HEK293 (cell line): ENCODE results near the gene PROCA1.

Source experiments
- CTCF ChIA-PET: fragments of 350-600 bp; formaldehyde crosslinking; extraction: SDS; loops from one replicate; lab custom pipeline; 2021; ENCODE audit warnings: antibody characterized with exemption; lab: Yijun Ruan, JAX
- POLR2A ChIA-PET: fragments of 300-600 bp; formaldehyde crosslinking; extraction: SDS; loops from one replicate; lab custom pipeline; 2020; ENCODE audit warnings: antibody characterized with exemption, inconsistent platforms; lab: Yijun Ruan, JAX
- H3K27ac ChIP-seq: fragments of 200-500 bp; sonication (Bioruptor generic); 2 replicates; pipeline ENCODE4 v1.5.1; 2014; ENCODE audit warnings: low read depth, low read length, control low read depth, inconsistent platforms; ENCODE audit errors: extremely low read depth
- H3K36me3 ChIP-seq, 2 experiments: fragments of 200-500 bp in 1 of 2; sonication (Bioruptor generic) in 1 of 2; 1 replicate in 1 of 2; 2 replicates in 1 of 2; pipeline ENCODE4 v1.5.1; 2014 to 2017; ENCODE audit warnings: inconsistent platforms in 2 of 2, low read length in 2 of 2; ENCODE audit not compliant: control insufficient read depth in 2 of 2, insufficient read depth in 1 of 2
- H3K4me1 ChIP-seq: fragments of 200-500 bp; sonication (Bioruptor generic); 2 replicates; pipeline ENCODE4 v1.5.1; 2014; ENCODE audit warnings: mild to moderate bottlenecking, low read length, inconsistent platforms; ENCODE audit not compliant: control insufficient read depth, insufficient read depth
- H3K4me3 ChIP-seq: 2 replicates; pipeline ENCODE4 v1.5.1; 2011; ENCODE audit warnings: low read depth, mild to moderate bottlenecking, control low read depth, low read length, moderate library complexity
- H3K9me3 ChIP-seq: fragments of 200-500 bp; sonication (Bioruptor generic); 2 replicates; pipeline ENCODE4 v1.5.1; 2014; ENCODE audit warnings: low read depth, low read length, inconsistent platforms; ENCODE audit not compliant: control insufficient read depth, insufficient read depth
- OSR2 ChIP-seq: fragments of 450-650 bp; formaldehyde crosslinking; IDR thresholded peaks from 2 replicates; pipeline ENCODE4 v1.5.1; 2016; ENCODE audit warnings: missing biosample characterization, missing genetic modification characterization
- YY2 ChIP-seq: fragments of 450-650 bp; formaldehyde crosslinking; IDR thresholded peaks from 2 replicates; pipeline ENCODE4 v1.5.1; 2016; ENCODE audit warnings: missing biosample characterization, missing genetic modification characterization
- ZFP3 ChIP-seq: fragments of 450-650 bp; formaldehyde crosslinking; IDR thresholded peaks from 2 replicates; pipeline ENCODE4 v1.5.1; 2016; ENCODE audit warnings: low read depth, missing biosample characterization, missing genetic modification characterization
- ZNF138 ChIP-seq: fragments of 450-650 bp; formaldehyde crosslinking; IDR thresholded peaks from 2 replicates; pipeline ENCODE4 v1.5.1; 2016; ENCODE audit warnings: missing biosample characterization, missing genetic modification characterization, borderline replicate concordance
- ZNF366 ChIP-seq: fragments of 450-650 bp; formaldehyde crosslinking; conservative IDR thresholded peaks from 2 replicates; pipeline ENCODE4 v1.5.1; 2016; ENCODE audit warnings: missing biosample characterization, missing genetic modification characterization
- ZNF416 ChIP-seq: fragments of 450-650 bp; formaldehyde crosslinking; IDR thresholded peaks from 2 replicates; pipeline ENCODE4 v1.5.1; 2016; ENCODE audit warnings: missing biosample characterization, missing genetic modification characterization
- ZNF544 ChIP-seq: fragments of 450-650 bp; formaldehyde crosslinking; IDR thresholded peaks from 2 replicates; pipeline ENCODE4 v1.5.0; 2017; ENCODE audit warnings: missing biosample characterization, missing genetic modification characterization
- ZNF548 ChIP-seq: fragments of 450-650 bp; formaldehyde crosslinking; IDR thresholded peaks from 2 replicates; pipeline ENCODE4 v1.5.1; 2016; ENCODE audit warnings: missing biosample characterization, missing genetic modification characterization
- ZNF623 ChIP-seq: fragments of 450-650 bp; formaldehyde crosslinking; IDR thresholded peaks from 2 replicates; pipeline ENCODE4 v1.5.1; 2016; ENCODE audit warnings: missing biosample characterization, missing genetic modification characterization
- ZNF776 ChIP-seq: fragments of 450-650 bp; formaldehyde crosslinking; IDR thresholded peaks from 2 replicates; pipeline ENCODE4 v1.5.0; 2017; ENCODE audit warnings: missing biosample characterization, missing genetic modification characterization, borderline replicate concordance
- ZSCAN30 ChIP-seq: fragments of 450-650 bp; IDR thresholded peaks from 2 replicates; pipeline ENCODE4 v1.5.1; 2018; ENCODE audit warnings: missing biosample characterization, mild to moderate bottlenecking, missing genetic modification characterization, moderate library complexity
- TF ChIP-seq, protein P1 (sequence below): fragments of 450-650 bp; formaldehyde crosslinking; IDR thresholded peaks from 2 replicates; pipeline ENCODE4 v1.5.1; 2016; ENCODE audit warnings: missing biosample characterization, missing genetic modification characterization
- TF ChIP-seq, protein P2 (sequence below): fragments of 450-650 bp; IDR thresholded peaks from 2 replicates; pipeline ENCODE4 v1.5.1; 2018; ENCODE audit warnings: missing biosample characterization, missing genetic modification characterization
- TF ChIP-seq, protein P3 (sequence below): fragments of 450-650 bp; formaldehyde crosslinking; IDR thresholded peaks from 2 replicates; pipeline ENCODE4 v1.5.1; 2016; ENCODE audit warnings: missing biosample characterization, missing genetic modification characterization
- TF ChIP-seq, protein P4 (sequence below): fragments of 450-650 bp; formaldehyde crosslinking; IDR thresholded peaks from 2 replicates; pipeline ENCODE4 v1.5.1; 2017; ENCODE audit warnings: missing biosample characterization, missing genetic modification characterization
- TF ChIP-seq, protein P5 (sequence below): fragments of 450-650 bp; formaldehyde crosslinking; conservative IDR thresholded peaks from 2 replicates; pipeline ENCODE4 v1.5.1; 2016; ENCODE audit warnings: low read depth, missing biosample characterization, missing genetic modification characterization
- TF ChIP-seq, protein P6 (sequence below): fragments of 450-650 bp; formaldehyde crosslinking; IDR thresholded peaks from 2 replicates; pipeline ENCODE4 v1.5.1; 2016; ENCODE audit warnings: missing biosample characterization, missing genetic modification characterization

Gene PROCA1

DNA sequence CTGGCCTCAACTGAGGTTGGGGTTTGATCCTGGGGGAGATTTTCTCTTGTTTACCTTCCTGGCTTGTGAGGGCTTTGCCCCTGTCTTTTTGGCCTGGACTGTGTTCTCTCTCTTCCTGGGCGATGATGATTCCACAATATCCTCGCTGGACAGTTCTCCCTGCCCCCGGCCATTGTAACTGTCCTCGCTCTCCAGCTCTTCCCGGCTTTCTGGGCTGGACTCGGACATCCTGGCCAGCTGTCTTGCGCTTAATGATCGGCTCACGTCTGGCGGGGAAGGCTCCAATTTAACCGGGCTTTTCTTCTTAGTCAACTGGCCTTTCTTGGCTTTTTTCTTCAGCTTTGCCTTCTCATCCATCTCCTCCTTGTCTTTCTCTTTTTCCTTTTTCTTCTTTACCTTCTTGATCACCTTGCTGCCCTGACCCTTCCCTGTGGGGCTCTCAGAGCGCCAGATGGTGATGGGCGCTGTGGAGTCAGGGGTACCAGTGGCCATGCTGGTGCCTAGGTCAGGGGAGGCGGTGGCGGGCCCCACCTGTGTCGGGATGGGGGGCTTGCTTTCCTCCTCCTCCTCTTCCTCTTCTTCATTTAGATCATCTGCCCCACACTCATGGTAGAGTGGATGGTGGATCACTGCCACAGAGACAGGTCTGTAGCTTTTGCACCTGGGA is 8.0 kb downstream of the PROCA1 start (continued):
- TF ChIP-seq ZNF416 (tag by site-specific recombination) (no peak), ZNF366 (tag by site-specific recombination) (0 out of 2 replicates have a peak, but pooled peaks have one; percentile 24), YY2 (tag by site-specific recombination) (no peak), ZNF138 (tag by site-specific recombination) (no peak)
- TF ChIP-seq, protein P1, sequence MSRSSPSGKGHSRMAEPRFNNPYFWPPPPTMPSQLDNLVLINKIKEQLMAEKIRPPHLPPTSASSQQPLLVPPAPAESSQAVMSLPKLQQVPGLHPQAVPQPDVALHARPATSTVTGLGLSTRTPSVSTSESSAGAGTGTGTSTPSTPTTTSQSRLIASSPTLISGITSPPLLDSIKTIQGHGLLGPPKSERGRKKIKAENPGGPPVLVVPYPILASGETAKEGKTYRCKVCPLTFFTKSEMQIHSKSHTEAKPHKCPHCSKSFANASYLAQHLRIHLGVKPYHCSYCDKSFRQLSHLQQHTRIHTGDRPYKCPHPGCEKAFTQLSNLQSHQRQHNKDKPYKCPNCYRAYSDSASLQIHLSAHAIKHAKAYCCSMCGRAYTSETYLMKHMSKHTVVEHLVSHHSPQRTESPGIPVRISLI = no peak
- TF ChIP-seq, protein P2, sequence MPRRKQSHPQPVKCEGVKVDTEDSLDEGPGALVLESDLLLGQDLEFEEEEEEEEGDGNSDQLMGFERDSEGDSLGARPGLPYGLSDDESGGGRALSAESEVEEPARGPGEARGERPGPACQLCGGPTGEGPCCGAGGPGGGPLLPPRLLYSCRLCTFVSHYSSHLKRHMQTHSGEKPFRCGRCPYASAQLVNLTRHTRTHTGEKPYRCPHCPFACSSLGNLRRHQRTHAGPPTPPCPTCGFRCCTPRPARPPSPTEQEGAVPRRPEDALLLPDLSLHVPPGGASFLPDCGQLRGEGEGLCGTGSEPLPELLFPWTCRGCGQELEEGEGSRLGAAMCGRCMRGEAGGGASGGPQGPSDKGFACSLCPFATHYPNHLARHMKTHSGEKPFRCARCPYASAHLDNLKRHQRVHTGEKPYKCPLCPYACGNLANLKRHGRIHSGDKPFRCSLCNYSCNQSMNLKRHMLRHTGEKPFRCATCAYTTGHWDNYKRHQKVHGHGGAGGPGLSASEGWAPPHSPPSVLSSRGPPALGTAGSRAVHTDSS (tag by site-specific recombination) = 0 out of 2 replicates have a peak, but pooled peaks have one; percentile 14

DNA sequence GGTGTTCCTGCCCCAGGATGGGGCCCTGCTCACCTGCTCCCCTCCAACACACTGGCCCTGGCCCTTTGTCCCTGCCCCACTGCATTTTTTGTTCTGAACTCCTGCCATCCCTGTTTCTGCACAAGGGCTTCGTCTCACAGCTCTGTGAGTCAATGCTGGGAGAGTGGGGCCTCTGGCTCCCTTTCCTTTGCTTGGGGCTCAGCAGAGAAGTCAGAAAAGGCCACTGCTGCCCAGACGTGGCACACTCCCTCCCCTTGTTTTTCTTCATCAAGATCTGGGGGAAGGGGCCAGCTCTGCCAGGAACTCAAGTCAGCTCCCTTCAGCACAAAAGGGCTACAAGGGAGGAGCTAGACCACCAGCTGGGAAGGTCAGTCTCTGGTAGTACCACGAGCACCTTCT is 8.9 kb downstream of the PROCA1 start:
- Histone ChIP-seq H3K9me3 (no peaks in the 10 kb centered on the region), H3K4me1 (no peaks in the 10 kb centered on the region), H3K4me3 (no peak overlapping the region), H3K36me3 (peaks cover 8 to 85% of the 10 kb centered on the region in 2 experiments)
- ChIA-PET POLR2A (interaction anchor here (1.4 to 10.5 kb wide), 6 partner anchors 8 to 49 kb away, joined by 4 to 190 read pairs (median 6); partner anchors contain the start of genes PROCA1 and RPL23A), CTCF (interaction anchor here (2.0 kb wide), 1 partner anchor 9 kb away, joined by 6 read pairs; the partner anchor contains the start of gene PROCA1)
- TF ChIP-seq, protein P3, sequence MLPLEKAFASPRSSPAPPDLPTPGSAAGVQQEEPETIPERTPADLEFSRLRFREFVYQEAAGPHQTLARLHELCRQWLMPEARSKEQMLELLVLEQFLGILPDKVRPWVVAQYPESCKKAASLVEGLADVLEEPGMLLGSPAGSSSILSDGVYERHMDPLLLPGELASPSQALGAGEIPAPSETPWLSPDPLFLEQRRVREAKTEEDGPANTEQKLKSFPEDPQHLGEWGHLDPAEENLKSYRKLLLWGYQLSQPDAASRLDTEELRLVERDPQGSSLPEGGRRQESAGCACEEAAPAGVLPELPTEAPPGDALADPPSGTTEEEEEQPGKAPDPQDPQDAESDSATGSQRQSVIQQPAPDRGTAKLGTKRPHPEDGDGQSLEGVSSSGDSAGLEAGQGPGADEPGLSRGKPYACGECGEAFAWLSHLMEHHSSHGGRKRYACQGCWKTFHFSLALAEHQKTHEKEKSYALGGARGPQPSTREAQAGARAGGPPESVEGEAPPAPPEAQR (tag by site-specific recombination) = no peak
- no peak for TF ChIP-seq ZNF548
- TF ChIP-seq, protein P4, sequence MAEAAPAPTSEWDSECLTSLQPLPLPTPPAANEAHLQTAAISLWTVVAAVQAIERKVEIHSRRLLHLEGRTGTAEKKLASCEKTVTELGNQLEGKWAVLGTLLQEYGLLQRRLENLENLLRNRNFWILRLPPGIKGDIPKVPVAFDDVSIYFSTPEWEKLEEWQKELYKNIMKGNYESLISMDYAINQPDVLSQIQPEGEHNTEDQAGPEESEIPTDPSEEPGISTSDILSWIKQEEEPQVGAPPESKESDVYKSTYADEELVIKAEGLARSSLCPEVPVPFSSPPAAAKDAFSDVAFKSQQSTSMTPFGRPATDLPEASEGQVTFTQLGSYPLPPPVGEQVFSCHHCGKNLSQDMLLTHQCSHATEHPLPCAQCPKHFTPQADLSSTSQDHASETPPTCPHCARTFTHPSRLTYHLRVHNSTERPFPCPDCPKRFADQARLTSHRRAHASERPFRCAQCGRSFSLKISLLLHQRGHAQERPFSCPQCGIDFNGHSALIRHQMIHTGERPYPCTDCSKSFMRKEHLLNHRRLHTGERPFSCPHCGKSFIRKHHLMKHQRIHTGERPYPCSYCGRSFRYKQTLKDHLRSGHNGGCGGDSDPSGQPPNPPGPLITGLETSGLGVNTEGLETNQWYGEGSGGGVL (tag by site-specific recombination) = no peak
- TF ChIP-seq ZNF544 (tag by site-specific recombination) = no peak
- TF ChIP-seq, protein P5, sequence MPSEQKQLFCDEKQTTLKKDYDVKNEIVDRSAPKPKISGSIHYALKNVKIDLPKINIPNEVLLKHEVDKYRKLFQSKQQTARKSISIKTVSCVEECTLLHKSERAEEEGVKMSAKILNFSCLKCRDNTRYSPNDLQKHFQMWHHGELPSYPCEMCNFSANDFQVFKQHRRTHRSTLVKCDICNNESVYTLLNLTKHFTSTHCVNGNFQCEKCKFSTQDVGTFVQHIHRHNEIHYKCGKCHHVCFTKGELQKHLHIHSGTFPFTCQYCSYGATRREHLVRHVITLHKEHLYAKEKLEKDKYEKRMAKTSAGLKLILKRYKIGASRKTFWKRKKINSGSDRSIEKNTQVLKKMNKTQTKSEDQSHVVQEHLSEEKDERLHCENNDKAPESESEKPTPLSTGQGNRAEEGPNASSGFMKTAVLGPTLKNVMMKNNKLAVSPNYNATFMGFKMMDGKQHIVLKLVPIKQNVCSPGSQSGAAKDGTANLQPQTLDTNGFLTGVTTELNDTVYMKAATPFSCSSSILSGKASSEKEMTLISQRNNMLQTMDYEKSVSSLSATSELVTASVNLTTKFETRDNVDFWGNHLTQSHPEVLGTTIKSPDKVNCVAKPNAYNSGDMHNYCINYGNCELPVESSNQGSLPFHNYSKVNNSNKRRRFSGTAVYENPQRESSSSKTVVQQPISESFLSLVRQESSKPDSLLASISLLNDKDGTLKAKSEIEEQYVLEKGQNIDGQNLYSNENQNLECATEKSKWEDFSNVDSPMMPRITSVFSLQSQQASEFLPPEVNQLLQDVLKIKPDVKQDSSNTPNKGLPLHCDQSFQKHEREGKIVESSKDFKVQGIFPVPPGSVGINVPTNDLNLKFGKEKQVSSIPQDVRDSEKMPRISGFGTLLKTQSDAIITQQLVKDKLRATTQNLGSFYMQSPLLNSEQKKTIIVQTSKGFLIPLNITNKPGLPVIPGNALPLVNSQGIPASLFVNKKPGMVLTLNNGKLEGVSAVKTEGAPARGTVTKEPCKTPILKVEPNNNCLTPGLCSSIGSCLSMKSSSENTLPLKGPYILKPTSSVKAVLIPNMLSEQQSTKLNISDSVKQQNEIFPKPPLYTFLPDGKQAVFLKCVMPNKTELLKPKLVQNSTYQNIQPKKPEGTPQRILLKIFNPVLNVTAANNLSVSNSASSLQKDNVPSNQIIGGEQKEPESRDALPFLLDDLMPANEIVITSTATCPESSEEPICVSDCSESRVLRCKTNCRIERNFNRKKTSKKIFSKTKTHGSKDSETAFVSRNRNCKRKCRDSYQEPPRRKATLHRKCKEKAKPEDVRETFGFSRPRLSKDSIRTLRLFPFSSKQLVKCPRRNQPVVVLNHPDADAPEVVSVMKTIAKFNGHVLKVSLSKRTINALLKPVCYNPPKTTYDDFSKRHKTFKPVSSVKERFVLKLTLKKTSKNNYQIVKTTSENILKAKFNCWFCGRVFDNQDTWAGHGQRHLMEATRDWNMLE (tag by site-specific recombination) = no peak
- no peak for TF ChIP-seq ZSCAN30 (tag by site-specific recombination)
- TF ChIP-seq, protein P2 (tag by site-specific recombination) = no peak
- TF ChIP-seq ZNF623 (tag by site-specific recombination) = no peak
- TF ChIP-seq OSR2 (tag by site-specific recombination) = no peak
- TF ChIP-seq ZFP3 (tag by site-specific recombination) = no peak
- TF ChIP-seq, protein P6, sequence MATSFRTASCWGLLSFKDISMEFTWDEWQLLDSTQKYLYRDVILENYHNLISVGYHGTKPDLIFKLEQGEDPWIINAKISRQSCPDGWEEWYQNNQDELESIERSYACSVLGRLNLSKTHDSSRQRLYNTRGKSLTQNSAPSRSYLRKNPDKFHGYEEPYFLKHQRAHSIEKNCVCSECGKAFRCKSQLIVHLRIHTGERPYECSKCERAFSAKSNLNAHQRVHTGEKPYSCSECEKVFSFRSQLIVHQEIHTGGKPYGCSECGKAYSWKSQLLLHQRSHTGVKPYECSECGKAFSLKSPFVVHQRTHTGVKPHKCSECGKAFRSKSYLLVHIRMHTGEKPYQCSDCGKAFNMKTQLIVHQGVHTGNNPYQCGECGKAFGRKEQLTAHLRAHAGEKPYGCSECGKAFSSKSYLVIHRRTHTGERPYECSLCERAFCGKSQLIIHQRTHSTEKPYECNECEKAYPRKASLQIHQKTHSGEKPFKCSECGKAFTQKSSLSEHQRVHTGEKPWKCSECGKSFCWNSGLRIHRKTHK (tag by site-specific recombination) = no peak
- TF ChIP-seq ZNF776 = no peak
- TF ChIP-seq, all 188 proteins: peak for 0
- H3K27ac ChIP-seq = peak overlapping the region; percentile 5; the same call in 1 of the 2 replicates
